ENCODE measurements around the gene RAD9A. TPM values are rescaled to one million over a fixed set of nuclear protein-coding genes. Genes with fewer than 3 reads are reported as not detected.

RAD9A gene
- total and polyA plus RNA-seq, 9 of the 15 experiments (the other 6 are each of a cell fraction or from before 2014, with no cell fraction given) = 1.4 to 41.2 (median 16.1) TPM

DNA sequence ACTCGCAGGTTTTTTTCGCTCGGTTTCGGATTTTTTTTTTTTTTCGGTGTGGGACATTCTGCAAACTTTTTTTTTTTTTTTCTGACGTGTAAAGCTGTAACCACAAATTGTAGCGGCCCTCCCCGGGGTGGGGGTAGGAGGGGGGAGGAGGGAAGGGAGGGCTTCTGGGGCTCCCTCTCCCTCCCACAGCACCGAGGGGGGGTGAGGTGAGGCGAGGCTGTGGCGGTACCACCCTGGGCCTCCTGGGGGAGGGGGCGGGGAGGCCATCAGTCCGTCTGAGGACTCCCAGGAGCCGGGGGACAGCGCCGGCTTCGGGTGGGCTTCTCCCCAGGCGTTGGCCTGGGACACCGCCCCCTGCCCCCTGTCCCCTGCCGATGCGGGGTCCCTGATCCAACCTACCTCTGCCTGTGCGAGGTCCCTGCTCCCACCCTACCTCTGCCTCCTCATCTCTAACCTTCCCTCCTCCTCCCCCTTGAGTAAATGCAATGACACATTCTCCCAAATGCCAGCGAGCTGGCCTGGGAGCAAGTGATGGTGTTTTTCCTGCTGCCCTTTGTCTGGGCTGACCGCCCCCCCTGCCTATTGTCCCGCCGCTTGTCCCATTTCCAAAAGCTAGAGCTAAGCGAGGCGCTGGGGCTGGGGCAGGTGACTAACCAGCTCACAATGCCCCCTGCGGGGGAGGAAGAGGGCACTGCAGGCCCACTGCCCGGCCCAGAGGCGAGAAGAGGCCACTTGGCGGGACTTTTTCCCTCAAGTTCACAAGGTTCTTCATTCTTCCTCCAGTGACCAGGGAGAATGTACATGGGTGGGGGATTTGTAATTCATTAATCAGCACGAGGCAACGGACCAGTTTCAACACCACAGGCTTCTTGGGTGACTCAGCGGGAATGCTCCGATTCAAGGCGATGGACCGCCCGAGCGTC is 17.9 kb upstream of the RAD9A start (continued):
- no peak for TF ChIP-seq ZNF232 (CRISPR knock-in tag; IDR thresholded peaks at IDR 0.05)
- no peak; the same call in 1 of the 2 replicates for TF ChIP-seq ZNF644 (tag; IDR thresholded peaks at IDR 0.05; ENCODE audit: low read depth)
- no peak for TF ChIP-seq SREBF1 (IDR thresholded peaks at IDR 0.05; ENCODE audit: borderline replicate concordance, low read depth, low read length)
- no peak for TF ChIP-seq FOXJ3 (CRISPR knock-in tag; IDR thresholded peaks at IDR 0.05)
- TF ChIP-seq, protein P1, sequence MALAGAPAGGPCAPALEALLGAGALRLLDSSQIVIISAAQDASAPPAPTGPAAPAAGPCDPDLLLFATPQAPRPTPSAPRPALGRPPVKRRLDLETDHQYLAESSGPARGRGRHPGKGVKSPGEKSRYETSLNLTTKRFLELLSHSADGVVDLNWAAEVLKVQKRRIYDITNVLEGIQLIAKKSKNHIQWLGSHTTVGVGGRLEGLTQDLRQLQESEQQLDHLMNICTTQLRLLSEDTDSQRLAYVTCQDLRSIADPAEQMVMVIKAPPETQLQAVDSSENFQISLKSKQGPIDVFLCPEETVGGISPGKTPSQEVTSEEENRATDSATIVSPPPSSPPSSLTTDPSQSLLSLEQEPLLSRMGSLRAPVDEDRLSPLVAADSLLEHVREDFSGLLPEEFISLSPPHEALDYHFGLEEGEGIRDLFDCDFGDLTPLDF (CRISPR knock-in tag; IDR thresholded peaks at IDR 0.05) = peak; percentile 77; the same call in 1 of the 2 replicates
- TF ChIP-seq NFIC (IDR thresholded peaks at IDR 0.05) = peak; percentile 19; the same call in 1 of the 2 replicates
- no peak for TF ChIP-seq RBM34 (IDR thresholded peaks at IDR 0.05; ENCODE audit: borderline replicate concordance, insufficient read depth, low read length)
- no peak for TF ChIP-seq CCNT2 (IDR thresholded peaks at IDR 0.05; ENCODE audit: borderline replicate concordance, extremely low read depth, insufficient read length, low read depth, low read length)
- no peak for TF ChIP-seq PHTF2 (CRISPR knock-in tag; IDR thresholded peaks at IDR 0.05)
- TF ChIP-seq CHD7 (IDR thresholded peaks at IDR 0.05; ENCODE audit: low read depth, low read length) = no peak
- TF ChIP-seq, protein P2, sequence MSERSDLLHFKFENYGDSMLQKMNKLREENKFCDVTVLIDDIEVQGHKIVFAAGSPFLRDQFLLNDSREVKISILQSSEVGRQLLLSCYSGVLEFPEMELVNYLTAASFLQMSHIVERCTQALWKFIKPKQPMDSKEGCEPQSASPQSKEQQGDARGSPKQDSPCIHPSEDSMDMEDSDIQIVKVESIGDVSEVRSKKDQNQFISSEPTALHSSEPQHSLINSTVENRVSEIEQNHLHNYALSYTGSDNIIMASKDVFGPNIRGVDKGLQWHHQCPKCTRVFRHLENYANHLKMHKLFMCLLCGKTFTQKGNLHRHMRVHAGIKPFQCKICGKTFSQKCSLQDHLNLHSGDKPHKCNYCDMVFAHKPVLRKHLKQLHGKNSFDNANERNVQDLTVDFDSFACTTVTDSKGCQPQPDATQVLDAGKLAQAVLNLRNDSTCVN (CRISPR knock-in tag; IDR thresholded peaks at IDR 0.05) = peak; percentile 45; the same call in 1 of the 2 replicates
- no peak for TF ChIP-seq ILK (tag; IDR thresholded peaks at IDR 0.05; ENCODE audit: borderline replicate concordance, low read depth)
